Posterior vena cava (tissue), 2 donors: ENCODE data around the gene VSX1. TPM values are rescaled to one million over a fixed set of nuclear protein-coding genes. Genes with fewer than 3 reads are reported as not detected.
A peak's percentile ranks its signal among the peaks of the same experiment; 100 is the strongest.

Source experiments
- DNase-seq: peaks from one replicate; pipeline ENCODE4 v3.0.0-alpha.2; 2020; ENCODE audit warnings: low spot score
- intact Hi-C, 2 donors: fragments of 100-400 bp; cut with DNase I; formaldehyde crosslinking; loops; one replicate each; pipeline versions ENCODE4 v1.14.1 to v1.14.2; 2022 to 2023
- total RNA-seq, 2 donors: library from RNA; stranded (reverse); fragmentation: NEBNext Ultra II Directional; extraction: Animal tissue kit (Norgen Biotek cat#: 25700); gene quantifications; one replicate each; pipeline ENCODE4 v1.2.1, GENCODE V29; 2021
- donor health status: DM: yes; HTN: yes; CAD: no.
- donor health status: DM: yes; HTN: yes; CAD: no.

VSX1 gene
- total RNA-seq, 2 donors from 2014 or later: not detected

DNA sequence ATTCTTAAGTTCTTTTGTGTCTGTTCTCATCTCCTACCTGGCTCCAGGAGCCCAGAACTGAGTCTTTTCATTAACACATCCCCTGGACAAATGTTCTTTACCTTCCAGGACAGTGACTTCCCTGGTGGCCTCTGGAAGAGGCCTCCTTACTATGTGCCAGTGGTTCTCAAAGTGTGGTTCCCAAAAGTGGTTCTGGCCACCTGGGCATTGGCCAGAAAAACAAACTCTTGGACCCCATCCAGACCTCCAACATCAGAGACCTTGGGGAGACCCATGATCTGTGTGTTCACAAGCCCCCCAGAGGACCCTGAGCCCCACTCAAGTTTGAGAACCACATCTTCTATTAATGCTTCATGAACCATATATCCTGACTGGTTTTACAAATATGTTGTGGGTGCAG is 7.2 kb upstream of the VSX1 start:
- DNase-seq: peak; percentile 23
- intact Hi-C loops: loop anchor here in 1 of 2 donors (10.0 kb wide), 1 partner anchor 326 kb away; no protein-coding TSS in a partner anchor

GRCh38 chr20:25088267-25088666 is 6.3 kb upstream of the VSX1 start:
- peak; percentile 51 for DNase-seq
- intact Hi-C loops: loop anchor here in 1 of 2 donors (10.0 kb wide), 1 partner anchor 327 kb away; no protein-coding TSS in a partner anchor

DNA sequence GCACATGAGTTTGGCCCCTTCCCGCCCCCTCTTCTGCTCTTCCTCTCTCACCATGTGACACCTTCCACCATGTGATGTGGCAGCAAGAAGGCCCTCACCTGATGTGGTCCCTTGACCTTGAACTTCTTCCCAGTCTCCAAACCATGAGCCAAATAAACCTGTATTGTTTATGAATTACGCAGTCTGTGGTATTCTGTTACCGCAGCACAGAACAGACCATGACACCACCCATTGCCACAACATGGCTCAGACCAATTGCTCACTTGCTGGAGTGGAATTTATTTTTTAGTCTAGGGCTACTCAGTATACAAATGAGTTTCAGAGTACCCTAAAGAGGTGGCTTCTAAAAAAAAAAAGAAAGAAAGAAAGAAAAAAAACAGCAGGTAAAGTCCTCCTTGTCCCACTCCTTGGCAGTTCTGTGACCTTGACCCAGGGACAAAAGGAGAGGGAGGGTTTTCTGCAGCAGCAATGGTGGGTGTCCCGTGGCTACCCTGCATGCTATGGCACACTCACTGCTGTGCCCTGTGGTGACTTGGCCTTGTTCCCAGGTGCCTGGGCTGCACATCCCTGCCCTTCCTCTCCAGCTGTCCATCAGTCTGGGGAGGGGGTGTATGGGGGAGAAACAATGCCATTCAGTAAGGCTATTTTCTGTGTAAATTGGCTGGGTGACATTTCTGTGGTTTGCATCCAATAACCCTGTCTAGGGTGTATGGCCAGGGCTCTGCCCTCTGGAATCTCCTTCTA is 5.4 kb upstream of the VSX1 start:
- peak; percentile 31 for DNase-seq
- intact Hi-C loops: loop anchor here in 1 of 2 donors (10.0 kb wide), 1 partner anchor 327 kb away; no protein-coding TSS in a partner anchor

DNA sequence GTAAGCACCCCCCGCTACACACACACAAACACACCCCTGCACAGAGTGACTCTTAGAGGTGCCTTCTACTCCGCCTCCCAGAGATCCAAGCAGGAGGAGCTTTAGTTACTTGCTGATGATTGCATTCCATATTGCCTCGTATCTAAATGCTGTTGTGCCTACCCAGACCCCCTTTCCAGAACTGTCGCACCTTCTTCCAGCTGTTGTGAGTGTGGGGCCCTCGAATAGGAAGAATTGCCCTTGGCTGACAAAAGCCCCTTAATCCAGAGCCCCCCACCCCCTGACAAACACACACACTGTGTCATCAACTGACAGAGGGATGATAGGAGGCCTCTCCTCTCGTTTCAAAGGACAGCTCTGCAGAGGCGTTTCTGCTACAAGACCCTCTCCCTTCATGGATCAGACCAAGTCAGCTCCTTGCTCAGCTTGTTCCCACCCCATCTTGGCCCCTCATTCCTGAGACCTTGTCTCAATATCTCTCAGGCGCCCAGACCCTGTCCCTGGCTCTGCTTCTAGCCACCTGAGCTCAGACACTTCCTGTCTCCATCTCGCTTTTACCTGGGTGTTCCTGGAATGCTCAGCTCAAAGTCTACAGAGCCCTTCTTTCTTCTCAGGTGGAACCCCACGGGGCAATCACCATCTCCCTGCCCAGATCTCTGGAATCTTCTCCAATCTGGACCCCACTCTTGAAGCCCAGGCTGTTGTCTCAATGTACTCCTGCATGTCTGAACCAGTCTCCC is 4.0 kb upstream of the VSX1 start:
- intact Hi-C loops: loop anchor here in 1 of 2 donors (10.0 kb wide), 1 partner anchor 329 kb away; no protein-coding TSS in a partner anchor
- peak; percentile 34 for DNase-seq

DNA sequence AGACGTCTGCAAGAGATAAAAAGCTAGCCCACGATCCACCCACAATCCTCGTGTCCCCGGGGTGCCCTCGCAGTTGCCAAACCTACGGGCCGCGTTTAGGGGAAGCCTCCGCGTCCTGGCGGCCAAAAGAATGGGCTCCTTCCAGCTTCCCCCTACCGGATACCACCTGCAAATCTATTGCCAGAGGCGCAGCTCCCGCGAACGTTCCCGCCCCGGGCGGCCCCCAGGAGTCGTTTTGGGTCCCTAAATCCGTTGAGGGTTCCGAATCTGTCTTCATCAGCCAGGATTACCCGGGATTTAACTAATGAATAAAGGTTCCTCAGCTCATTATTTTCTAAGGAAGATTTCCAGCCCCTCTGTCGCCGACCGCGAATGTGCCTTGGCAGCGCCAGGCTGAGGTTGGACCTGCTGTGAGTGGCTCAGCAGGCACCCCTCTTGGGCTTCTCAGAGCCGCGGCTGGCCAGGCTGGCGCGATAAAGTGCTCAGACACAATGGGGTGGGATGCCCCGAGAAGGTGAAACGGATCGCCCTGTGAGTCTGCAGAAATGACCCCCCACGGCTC is 2.8 kb upstream of the VSX1 start:
- intact Hi-C loops: loop anchor here in 1 of 2 donors (10.0 kb wide), 1 partner anchor 330 kb away; no protein-coding TSS in a partner anchor
- peak; percentile 66 for DNase-seq

- intact Hi-C loops: loop anchor here in 1 of 2 donors (10.0 kb wide), 1 partner anchor 331 kb away; no protein-coding TSS in a partner anchor
- DNase-seq: peak; percentile 73
Observed at GRCh38 chr20:25083773-25084625, 2.1 kb upstream of the VSX1 start.

- peak; percentile 74 for DNase-seq
- intact Hi-C loops: loop anchor here in 1 of 2 donors (10.0 kb wide), 1 partner anchor 332 kb away; no protein-coding TSS in a partner anchor
Observed at GRCh38 chr20:25083141-25083772, 1.3 kb upstream of the VSX1 start.

GRCh38 chr20:25082498-25082873 is 545 bp upstream of the VSX1 start:
- intact Hi-C loops: loop anchor here in 1 of 2 donors (10.0 kb wide), 1 partner anchor 332 kb away; no protein-coding TSS in a partner anchor
- DNase-seq: peak; percentile 68

DNA sequence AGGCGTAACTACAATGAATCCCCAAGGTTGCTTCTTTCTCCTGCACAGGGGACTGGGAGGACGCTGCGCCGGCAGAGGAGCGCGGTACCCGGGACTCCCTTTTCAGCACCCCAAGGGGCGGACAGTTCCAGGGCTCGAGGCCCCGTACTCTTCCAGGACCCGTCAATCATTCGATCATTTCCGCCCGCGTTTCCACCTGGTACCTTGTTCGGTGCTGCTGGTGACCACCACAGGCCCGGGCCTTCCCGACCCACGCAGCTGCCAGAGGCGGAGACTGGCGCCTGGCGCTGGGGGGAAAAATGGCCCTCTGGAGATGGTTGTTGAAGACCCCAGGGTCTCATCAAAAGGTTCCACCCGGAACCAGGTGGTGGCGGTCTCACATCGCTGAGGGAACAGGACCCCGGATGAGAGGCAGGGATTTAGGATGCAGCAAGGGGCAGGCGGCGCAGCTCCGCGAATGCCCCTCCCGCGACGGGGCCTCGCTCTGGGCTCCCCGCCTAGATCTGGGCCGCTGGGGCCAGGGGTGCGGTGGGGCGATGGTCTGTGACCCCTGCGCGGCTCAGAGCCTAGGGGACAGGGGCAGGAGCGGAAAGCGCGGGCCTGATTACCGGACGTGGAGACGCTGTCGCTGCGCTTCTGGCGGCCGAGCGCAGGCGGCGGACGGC is 744 bp downstream of the VSX1 start:
- intact Hi-C loops: loop anchor here in 1 of 2 donors (10.0 kb wide), 1 partner anchor 334 kb away; no protein-coding TSS in a partner anchor
- DNase-seq: peak; percentile 77

DNA sequence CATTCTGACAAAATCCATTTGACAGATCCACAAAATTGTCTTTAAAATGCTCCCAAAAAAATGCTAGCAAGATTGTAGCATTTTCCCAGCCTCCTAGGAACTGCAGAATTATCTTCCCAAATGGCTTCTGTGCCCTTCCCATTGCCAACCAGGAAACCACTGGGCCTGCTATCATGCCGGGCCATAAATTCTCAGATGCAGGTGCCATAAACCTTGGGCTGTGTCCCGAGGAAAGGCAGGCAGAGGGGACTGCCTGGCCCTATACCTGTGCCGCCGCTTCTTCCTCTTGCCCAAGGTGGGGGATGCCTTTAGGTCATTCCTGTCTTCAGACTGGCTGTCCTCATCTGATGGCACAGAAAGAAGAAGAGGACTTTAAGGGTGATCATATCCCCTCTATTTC is 2.8 kb downstream of the VSX1 start:
- DNase-seq: no peak
- intact Hi-C loops: loop anchor here in 1 of 2 donors (5.0 kb wide), 1 partner anchor 98 kb away; no protein-coding TSS in a partner anchor

DNA sequence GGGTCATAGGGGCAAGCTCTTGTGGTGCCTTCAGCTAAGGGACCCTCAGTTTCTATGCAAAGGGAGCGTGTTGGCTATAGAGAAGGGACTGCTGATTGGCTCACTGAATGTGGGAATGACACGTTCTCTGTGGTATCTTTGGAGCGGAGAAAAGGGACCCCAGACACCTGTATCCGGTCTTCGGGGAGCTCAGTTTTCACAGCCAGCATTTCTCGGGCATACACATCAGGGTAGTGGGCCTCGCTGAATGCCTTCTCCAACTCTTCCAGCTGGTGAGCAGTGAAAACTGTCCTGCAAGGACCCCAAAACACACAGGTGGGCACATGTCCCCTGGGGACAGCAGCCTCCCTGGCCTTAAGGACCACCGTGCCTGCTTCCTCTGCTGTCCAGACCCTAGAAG is 3.3 kb downstream of the VSX1 start:
- intact Hi-C loops: loop anchor here in 1 of 2 donors (5.0 kb wide), 1 partner anchor 99 kb away; no protein-coding TSS in a partner anchor

GRCh38 chr20:25077610-25078169 is 4.3 kb downstream of the VSX1 start:
- DNase-seq: peak; percentile 84
- intact Hi-C loops: loop anchor here in 1 of 2 donors (5.0 kb wide), 1 partner anchor 100 kb away; no protein-coding TSS in a partner anchor

More for the DNA sequence above, 3.3 kb downstream of the VSX1 start:
- peak; percentile 58 for DNase-seq

DNA sequence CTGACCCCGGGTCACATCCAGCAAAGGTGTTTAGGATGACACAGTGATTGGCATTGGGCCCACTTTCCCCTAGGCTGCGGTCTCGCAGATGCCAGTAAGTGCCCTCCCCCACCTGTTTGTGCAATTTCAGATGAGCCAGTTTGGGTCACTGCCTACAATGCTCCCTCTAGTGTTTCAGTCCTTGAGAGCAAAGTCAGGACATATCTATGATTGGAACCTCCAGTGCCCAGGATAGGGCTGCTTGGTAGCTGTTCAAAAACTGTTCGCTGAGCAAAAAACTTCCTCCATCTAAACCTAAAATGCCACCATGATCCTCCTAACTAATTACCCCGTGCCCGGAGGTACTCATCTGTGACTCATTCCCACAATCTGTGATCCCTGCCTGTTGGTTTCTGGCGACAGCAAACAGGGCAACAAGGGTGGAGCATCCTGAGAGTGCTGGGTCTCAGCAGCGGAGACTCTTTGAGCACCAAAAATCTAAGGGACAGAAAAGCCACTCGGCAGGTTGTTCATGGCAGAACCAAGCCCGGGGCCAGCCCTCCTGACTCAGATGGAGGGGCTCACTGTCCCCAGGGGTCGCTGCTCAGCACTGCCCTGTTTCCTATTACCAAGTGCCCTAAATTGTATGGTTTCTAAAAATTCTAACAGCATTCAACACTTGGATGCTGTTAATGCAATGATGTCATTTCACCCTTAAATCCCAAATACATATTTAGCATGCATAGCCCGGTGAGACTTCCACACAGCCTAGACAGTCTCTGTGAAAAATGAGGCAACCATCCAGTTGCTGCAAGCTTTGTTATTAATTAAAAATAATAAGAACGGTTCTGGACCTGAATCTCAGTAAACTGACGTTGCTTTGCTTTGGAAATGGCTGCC is 5.0 kb downstream of the VSX1 start:
- intact Hi-C loops: loop anchor here in 1 of 2 donors (5.0 kb wide), 1 partner anchor 100 kb away; no protein-coding TSS in a partner anchor
- DNase-seq: peak; percentile 56

- DNase-seq: no peak
- intact Hi-C loops: loop anchor here in 1 of 2 donors (5.0 kb wide), 1 partner anchor 101 kb away; no protein-coding TSS in a partner anchor
Observed at GRCh38 chr20:25076201-25076600, 5.7 kb downstream of the VSX1 start.

- peak; percentile 18 for DNase-seq
- intact Hi-C loops: no loop called here
Observed at GRCh38 chr20:25073544-25073943, 8.4 kb downstream of the VSX1 start.

GRCh38 chr20:25072226-25072811 is 9.6 kb downstream of the VSX1 start:
- intact Hi-C loops: no loop called here
- DNase-seq: peak; percentile 41
